GM21737 (cell line): Measurements from ENCODE around the gene FAM120AOS.
A peak's percentile ranks its signal among the peaks of the same experiment; 100 is the strongest.

Source experiments
- ATAC-seq: cut with Tn5 transposase; IDR thresholded peaks from one replicate; pipeline ENCODE4 v1.9.1; 2021; ENCODE audit warnings: mild to moderate bottlenecking, moderate library complexity; ENCODE audit not compliant: unreplicated experiment

Gene FAM120AOS

GRCh38 chr9:93453047-93453914 is at the start of gene FAM120AOS:
Gene FAM120AOS (minus strand): TSS chr9:93453581. CDS start chr9:93452709, 872 bp downstream.
- ATAC-seq, result peak; percentile 58

GRCh38 chr9:93501406-93501805 is 48.0 kb upstream of the FAM120AOS start:
- ATAC-seq, result no peak

GRCh38 chr9:93500571-93501298 is 47.4 kb upstream of the FAM120AOS start:
- ATAC-seq, result no peak

GRCh38 chr9:93496285-93496684 is 42.9 kb upstream of the FAM120AOS start:
- ATAC-seq, result no peak

GRCh38 chr9:93493949-93494348 is 40.6 kb upstream of the FAM120AOS start:
- ATAC-seq, result no peak

GRCh38 chr9:93492327-93492726 is 38.9 kb upstream of the FAM120AOS start:
- ATAC-seq, result no peak

GRCh38 chr9:93491593-93492232 is 38.3 kb upstream of the FAM120AOS start:
- no peak for ATAC-seq

- ATAC-seq, result no peak
These were observed 34.9 kb upstream of the FAM120AOS start for GRCh38 chr9:93488244-93488643.

- no peak for ATAC-seq
These were observed 32.9 kb upstream of the FAM120AOS start for GRCh38 chr9:93486268-93486667.

- no peak for ATAC-seq
These were observed 30.1 kb upstream of the FAM120AOS start for GRCh38 chr9:93483497-93483896.

- no peak for ATAC-seq
These were observed 27.4 kb upstream of the FAM120AOS start for GRCh38 chr9:93480728-93481324.

- no peak for ATAC-seq
These were observed 26.9 kb upstream of the FAM120AOS start for GRCh38 chr9:93480262-93480661.

- no peak for ATAC-seq
These were observed 26.3 kb upstream of the FAM120AOS start for GRCh38 chr9:93479726-93480125.

GRCh38 chr9:93477397-93477796 is 24.0 kb upstream of the FAM120AOS start:
- ATAC-seq, result no peak

- no peak for ATAC-seq
These were observed 23.5 kb upstream of the FAM120AOS start for GRCh38 chr9:93476924-93477323.

GRCh38 chr9:93475856-93476255 is 22.5 kb upstream of the FAM120AOS start:
- no peak for ATAC-seq

GRCh38 chr9:93475108-93475507 is 21.7 kb upstream of the FAM120AOS start:
- ATAC-seq, result no peak

- no peak for ATAC-seq
These were observed 20.0 kb upstream of the FAM120AOS start for GRCh38 chr9:93473411-93473810.

GRCh38 chr9:93471124-93471523 is 17.7 kb upstream of the FAM120AOS start:
- no peak for ATAC-seq

- ATAC-seq, result no peak
These were observed 17.0 kb upstream of the FAM120AOS start for GRCh38 chr9:93470391-93470790.

- no peak for ATAC-seq
These were observed 15.5 kb upstream of the FAM120AOS start for GRCh38 chr9:93468763-93469456.
